ENCODE data around the gene ZNF341.
"Not testable (repeated sequence)": the region's sequence is repeated elsewhere in the genome, so short reads cannot be mapped to it uniquely, and the experiment has no call there.

The ZNF341 gene

GRCh38 chr20:33731693-33732165 is at the start of gene ZNF341:
Gene ZNF341, plus strand, starts transcription at chr20:33731996. Its CDS starts 26 bp downstream, at chr20:33732022.
- peak; percentile 89 for DNase-seq

- DNase-seq: no peak
Measured at GRCh38 chr20:33684533-33685327, 47.1 kb upstream of the ZNF341 start.

- peak; percentile 66 for DNase-seq
Measured at GRCh38 chr20:33685328-33686099, 46.3 kb upstream of the ZNF341 start.

GRCh38 chr20:33686100-33686983 is 45.5 kb upstream of the ZNF341 start, which contains the start of gene E2F1:
Gene E2F1, minus strand, starts transcription at chr20:33686385. Its CDS starts 121 bp downstream, at chr20:33686264.
- peak; percentile 95 for DNase-seq

- no peak for DNase-seq
Measured at GRCh38 chr20:33686984-33687366, 44.8 kb upstream of the ZNF341 start.

GRCh38 chr20:33687370-33687915 is 44.4 kb upstream of the ZNF341 start:
- DNase-seq: no peak

GRCh38 chr20:33687993-33688937 is 43.5 kb upstream of the ZNF341 start:
- DNase-seq: no peak

- DNase-seq: no peak
Measured at GRCh38 chr20:33688938-33689424, 42.8 kb upstream of the ZNF341 start.

- DNase-seq: no peak
Measured at GRCh38 chr20:33689493-33689892, 42.3 kb upstream of the ZNF341 start.

- DNase-seq: peak; percentile 34
Measured at GRCh38 chr20:33689973-33690372, 41.8 kb upstream of the ZNF341 start.

GRCh38 chr20:33693289-33693688 is 38.5 kb upstream of the ZNF341 start:
- no peak for DNase-seq

- DNase-seq: no peak
Measured at GRCh38 chr20:33693741-33694638, 37.8 kb upstream of the ZNF341 start.

- DNase-seq: no peak
Measured at GRCh38 chr20:33694639-33695012, 37.2 kb upstream of the ZNF341 start.

GRCh38 chr20:33696448-33696847 is 35.3 kb upstream of the ZNF341 start:
- no peak for DNase-seq

GRCh38 chr20:33697129-33697528 is 34.7 kb upstream of the ZNF341 start:
- DNase-seq: no peak

- not testable (repeated sequence) for DNase-seq
Measured at GRCh38 chr20:33698966-33699365, 32.8 kb upstream of the ZNF341 start.

- not testable (repeated sequence) for DNase-seq
Measured at GRCh38 chr20:33700696-33701441, 30.9 kb upstream of the ZNF341 start.

- DNase-seq: no peak
Measured at GRCh38 chr20:33701629-33702450, 30.0 kb upstream of the ZNF341 start.
